Hematopoietic multipotent progenitor cell treated with erythropoietin and hydrocortisone succinate and interleukin-3 and kit ligand, for 17 days (in vitro differentiated cells): ENCODE results near the gene SNTG2.
"Not testable (repeated sequence)": the region's sequence is repeated elsewhere in the genome, so short reads cannot be mapped to it uniquely, and the experiment has no call there.

Experiments used
- DNase-seq: peaks from one replicate; pipeline ENCODE4 v3.0.0-alpha.2; 2015; ENCODE audit warnings: low spot score

Gene SNTG2

GRCh38 chr2:1099418-1099817 lies 148.8 kb downstream of the SNTG2 start:
- no peak for DNase-seq

- DNase-seq, result no peak
Measured at GRCh38 chr2:1101011-1101782, 150.5 kb downstream of the SNTG2 start.

GRCh38 chr2:1101982-1102590 lies 151.4 kb downstream of the SNTG2 start:
- no peak for DNase-seq

GRCh38 chr2:1104364-1104763 lies 153.7 kb downstream of the SNTG2 start:
- no peak for DNase-seq

- not testable (repeated sequence) for DNase-seq
Measured at GRCh38 chr2:1106344-1106743, 155.7 kb downstream of the SNTG2 start.

- DNase-seq, result no peak
Measured at GRCh38 chr2:1115843-1116539, 165.3 kb downstream of the SNTG2 start.

GRCh38 chr2:1117569-1117968 lies 166.9 kb downstream of the SNTG2 start:
- DNase-seq, result no peak

GRCh38 chr2:1125217-1125616 lies 174.6 kb downstream of the SNTG2 start:
- no peak for DNase-seq

- no peak for DNase-seq
Measured at GRCh38 chr2:1125633-1126370, 175.2 kb downstream of the SNTG2 start.

GRCh38 chr2:1129982-1130381 lies 179.3 kb downstream of the SNTG2 start:
- no peak for DNase-seq

GRCh38 chr2:1130922-1131321 lies 180.3 kb downstream of the SNTG2 start:
- DNase-seq, result no peak

GRCh38 chr2:1132328-1132969 lies 181.8 kb downstream of the SNTG2 start:
- DNase-seq, result no peak

GRCh38 chr2:1133896-1134295 lies 183.2 kb downstream of the SNTG2 start:
- DNase-seq, result not testable (repeated sequence)

- DNase-seq, result no peak
Measured at GRCh38 chr2:1134629-1135028, 184.0 kb downstream of the SNTG2 start.

GRCh38 chr2:1136067-1136466 lies 185.4 kb downstream of the SNTG2 start:
- no peak for DNase-seq

- no peak for DNase-seq
Measured at GRCh38 chr2:1136846-1137245, 186.2 kb downstream of the SNTG2 start.

- DNase-seq, result no peak
Measured at GRCh38 chr2:1137264-1137663, 186.6 kb downstream of the SNTG2 start.

GRCh38 chr2:1137913-1138391 lies 187.3 kb downstream of the SNTG2 start:
- DNase-seq, result no peak

GRCh38 chr2:1140389-1141003 lies 189.8 kb downstream of the SNTG2 start:
- DNase-seq, result peak; percentile 24

GRCh38 chr2:1141079-1141478 lies 190.4 kb downstream of the SNTG2 start:
- DNase-seq, result no peak

- no peak for DNase-seq
Measured at GRCh38 chr2:1143129-1143528, 192.5 kb downstream of the SNTG2 start.
